ENCODE data around the gene CLDN7.
A peak's percentile ranks its signal among the peaks of the same experiment; 100 is the strongest.

CLDN7 gene

GRCh38 chr17:7235693-7236665 lies 26.3 kb downstream of the CLDN7 start:
- DNase-seq, result no peak

GRCh38 chr17:7234083-7234951 lies 28.0 kb downstream of the CLDN7 start, which contains the start of gene DVL2:
Gene DVL2 (minus strand): TSS chr17:7234517. CDS start chr17:7234262, 255 bp downstream.
- peak; percentile 98 for DNase-seq

GRCh38 chr17:7233701-7234082 lies 28.6 kb downstream of the CLDN7 start:
- no peak for DNase-seq

GRCh38 chr17:7232114-7232513 lies 30.2 kb downstream of the CLDN7 start:
- no peak for DNase-seq

GRCh38 chr17:7229504-7229903 lies 32.8 kb downstream of the CLDN7 start:
- no peak for DNase-seq

GRCh38 chr17:7228920-7229319 lies 33.4 kb downstream of the CLDN7 start:
- DNase-seq, result no peak

- no peak for DNase-seq
Observed at GRCh38 chr17:7226721-7227710, 35.3 kb downstream of the CLDN7 start.

- DNase-seq, result no peak
Observed at GRCh38 chr17:7225711-7226331, 36.5 kb downstream of the CLDN7 start.

- DNase-seq, result no peak
Observed at GRCh38 chr17:7224661-7225111, 37.6 kb downstream of the CLDN7 start.

GRCh38 chr17:7224110-7224509 lies 38.2 kb downstream of the CLDN7 start:
- no peak for DNase-seq

- no peak for DNase-seq
Observed at GRCh38 chr17:7223375-7223774, 38.9 kb downstream of the CLDN7 start.

- no peak for DNase-seq
Observed at GRCh38 chr17:7222972-7223292, 39.3 kb downstream of the CLDN7 start.

GRCh38 chr17:7222093-7222971 lies 39.9 kb downstream of the CLDN7 start:
- no peak for DNase-seq

GRCh38 chr17:7221278-7222092 lies 40.8 kb downstream of the CLDN7 start:
- no peak for DNase-seq

GRCh38 chr17:7220593-7221277 lies 41.5 kb downstream of the CLDN7 start:
- peak; percentile 36 for DNase-seq

GRCh38 chr17:7219812-7220592 lies 42.3 kb downstream of the CLDN7 start, which contains the start of the genes ACADVL and DLG4:
Gene ACADVL (plus strand): TSS chr17:7219938. CDS start chr17:7219985, 47 bp downstream.
Gene DLG4 (minus strand): TSS chr17:7219836.
- peak; percentile 65 for DNase-seq

GRCh38 chr17:7219229-7219811 lies 43.0 kb downstream of the CLDN7 start:
- no peak for DNase-seq

GRCh38 chr17:7218758-7219157 lies 43.5 kb downstream of the CLDN7 start:
- no peak for DNase-seq
